Urinary bladder (tissue), 4 donors: ENCODE results near the gene ADGRB3. TPM values are rescaled to one million over a fixed set of nuclear protein-coding genes. Genes with fewer than 3 reads are reported as not detected.
"Not testable (repeated sequence)": the region's sequence is repeated elsewhere in the genome, so short reads cannot be mapped to it uniquely, and the experiment has no call there.

Experiments used
- DNase-seq: peaks from one replicate; pipeline ENCODE4 v3.0.0-alpha.2; 2015; ENCODE audit errors: extremely low spot score
- H3K27ac ChIP-seq: one replicate; pipeline ENCODE4 v1.5.1; 2013; ENCODE audit warnings: low read depth, mild to moderate bottlenecking, moderate library complexity
- H3K36me3 ChIP-seq: one replicate; pipeline ENCODE4 v1.6.1; 2013; ENCODE audit warnings: mild to moderate bottlenecking, moderate library complexity; ENCODE audit not compliant: insufficient read depth
- H3K4me1 ChIP-seq: one replicate; pipeline ENCODE4 v1.6.1; 2013; ENCODE audit warnings: mild to moderate bottlenecking, moderate library complexity; ENCODE audit not compliant: insufficient read depth
- H3K4me3 ChIP-seq: one replicate; pipeline ENCODE4 v1.5.1; 2013; ENCODE audit warnings: low read depth, low read length
- WGBS: extraction: QIAGEN DNeasy Blood & Tissue Kit; methylation state at CpG from one replicate; pipeline ENCODE4 v1.1.7; 2013; 5-methylcytosine and 5-hydroxymethylcytosine counted together
- polyA plus RNA-seq: library from polyadenylated mRNA; stranded (reverse); fragments of 200-250 nt; gene quantifications from one replicate; pipeline ENCODE4 v1.2.3, GENCODE V29; 2013
- total RNA-seq: library from RNA; depleted of rRNA; stranded (reverse); fragments of >200 nt; gene quantifications from one replicate; pipeline ENCODE4 v1.2.3, GENCODE V29; 2014
- donor health status: healthy with polysubstance abuse.
- donor health status: healthy.

The ADGRB3 gene
- total and polyA plus RNA-seq, 2 donors: 4.7 to 29.4 TPM

- WGBS: 63% methylated on average over 1 of the region's 1 CpG
- no peak overlapping the region for H3K27ac ChIP-seq
- no peaks in the 10 kb centered on the region for H3K4me1 ChIP-seq
- no peak for DNase-seq
- no peak overlapping the region for H3K4me3 ChIP-seq
- H3K36me3 ChIP-seq: no peaks in the 10 kb centered on the region
Observed at GRCh38 chr6:68743099-68743498, 108.0 kb downstream of the ADGRB3 start.

GRCh38 chr6:68744376-68744775, 109.3 kb downstream of the ADGRB3 start:
- not testable (repeated sequence) for H3K27ac ChIP-seq, H3K36me3 ChIP-seq, DNase-seq, H3K4me3 ChIP-seq, H3K4me1 ChIP-seq
- WGBS: 91% methylated on average over 1 of the region's 1 CpG

- no peak overlapping the region for H3K4me3 ChIP-seq
- no peaks in the 10 kb centered on the region for H3K36me3 ChIP-seq
- no peak for DNase-seq
- 99% methylated on average over 1 of the region's 1 CpG for WGBS
- no peak overlapping the region for H3K27ac ChIP-seq
- H3K4me1 ChIP-seq: no peaks in the 10 kb centered on the region
Observed at GRCh38 chr6:68746376-68746775, 111.3 kb downstream of the ADGRB3 start.

GRCh38 chr6:68747110-68747790, 112.2 kb downstream of the ADGRB3 start:
- WGBS: 97% methylated on average over 1 of the region's 1 CpG
- DNase-seq: no peak
- H3K4me1 ChIP-seq: no peaks in the 10 kb centered on the region
- no peak overlapping the region for H3K27ac ChIP-seq
- no peaks in the 10 kb centered on the region for H3K36me3 ChIP-seq
- no peak overlapping the region for H3K4me3 ChIP-seq

DNA sequence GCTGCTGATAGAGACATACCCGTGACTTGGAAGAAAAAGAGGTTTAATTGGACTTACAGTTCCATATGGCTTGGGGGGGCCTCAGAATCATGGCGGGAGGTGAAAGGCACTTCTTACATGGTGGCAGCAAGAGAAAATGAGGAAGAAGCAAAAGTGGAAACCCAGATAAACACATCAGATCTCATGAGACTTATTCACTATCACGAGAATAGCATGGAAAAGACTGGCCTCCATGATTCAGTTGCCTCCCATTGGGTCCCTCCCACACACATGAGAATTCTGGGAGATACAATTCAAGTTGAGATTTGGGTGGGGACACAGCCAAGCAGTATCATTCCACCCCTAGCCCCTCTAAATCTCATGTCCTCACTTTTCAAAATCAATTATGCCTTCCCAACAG, 112.8 kb downstream of the ADGRB3 start:
- WGBS: 98% methylated on average over 3 of the region's 3 CpGs
- not testable (repeated sequence) for DNase-seq, H3K4me1 ChIP-seq, H3K36me3 ChIP-seq, H3K27ac ChIP-seq, H3K4me3 ChIP-seq

- Histone ChIP-seq H3K4me3 (no peak overlapping the region), H3K27ac (no peak overlapping the region), H3K36me3 (no peaks in the 10 kb centered on the region), H3K4me1 (no peaks in the 10 kb centered on the region)
- no peak for DNase-seq
Observed at GRCh38 chr6:68754681-68755213, 119.7 kb downstream of the ADGRB3 start.

DNA sequence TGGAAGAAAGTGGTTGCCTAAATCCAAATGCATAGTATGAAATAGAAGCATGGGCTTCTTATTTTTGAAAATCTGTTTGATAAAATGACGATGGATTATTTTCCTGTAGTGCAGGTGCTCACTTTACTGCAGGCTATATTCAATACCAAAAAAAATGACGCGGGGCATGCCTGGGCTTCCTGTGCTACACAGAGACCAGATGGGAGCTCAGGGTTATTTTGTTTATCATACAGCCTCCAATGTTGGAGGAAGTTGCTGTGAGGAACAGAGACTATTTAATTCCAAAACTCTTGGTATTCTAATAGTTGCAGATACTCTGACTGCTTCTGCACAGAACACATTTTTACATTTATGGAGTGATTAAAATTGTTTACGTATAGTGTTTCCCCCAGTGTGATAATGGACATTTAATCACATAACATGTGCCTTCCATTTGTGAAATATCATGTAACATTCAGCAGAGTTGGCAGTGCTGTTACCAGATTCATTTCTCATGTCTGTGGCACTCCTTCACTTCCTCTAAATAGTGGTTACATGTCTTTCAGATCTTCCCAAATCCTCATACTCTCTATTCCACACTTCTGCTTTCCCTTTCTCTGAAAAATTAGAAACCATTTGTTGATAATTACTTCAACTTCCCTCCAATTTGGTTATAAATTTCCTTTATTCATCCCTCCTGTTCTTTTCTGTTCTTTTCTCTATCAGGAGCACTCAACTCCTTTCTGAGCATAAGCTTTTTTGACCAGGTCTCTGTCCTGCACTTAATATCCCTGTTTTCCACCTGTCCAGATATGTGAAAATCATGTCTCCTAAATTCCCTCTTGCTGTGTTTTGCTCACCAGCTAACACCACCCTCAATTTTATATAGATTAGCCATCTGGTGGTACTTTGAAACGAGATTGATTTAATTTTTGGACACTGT, 121.6 kb downstream of the ADGRB3 start:
- Histone ChIP-seq H3K4me1 (no peaks in the 10 kb centered on the region), H3K27ac (no peak overlapping the region), H3K36me3 (no peaks in the 10 kb centered on the region), H3K4me3 (no peak overlapping the region)
- WGBS: 49% methylated on average over 5 of the region's 5 CpGs
- DNase-seq: no peak

- H3K27ac ChIP-seq: no peak overlapping the region
Observed at GRCh38 chr6:68757821-68758220, 122.7 kb downstream of the ADGRB3 start.

DNA sequence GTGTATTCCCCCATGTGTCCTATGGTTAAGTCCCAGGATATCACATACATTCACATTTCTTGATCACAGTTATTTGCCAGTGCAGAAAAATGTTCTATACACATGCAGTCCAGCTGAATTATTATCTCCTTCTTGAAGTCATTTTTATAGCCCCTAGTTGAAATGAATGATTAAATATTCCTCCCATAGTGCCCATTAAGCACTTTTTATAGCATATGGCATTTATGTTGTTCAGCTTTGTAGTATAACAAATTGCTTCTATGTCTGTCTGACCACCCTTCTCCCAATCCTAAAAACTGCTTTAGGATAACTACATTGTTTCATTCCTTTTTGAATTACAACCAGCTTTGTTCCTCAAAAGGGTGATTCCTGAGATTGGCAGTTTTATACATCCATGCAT, 123.5 kb downstream of the ADGRB3 start:
- no peaks in the 10 kb centered on the region for H3K4me1 ChIP-seq
- H3K27ac ChIP-seq: no peak overlapping the region
- no peak overlapping the region for H3K4me3 ChIP-seq
- DNase-seq: no peak
- H3K36me3 ChIP-seq: no peaks in the 10 kb centered on the region

More at GRCh38 chr6:68757821-68758220, 122.7 kb downstream of the ADGRB3 start:
- 80% methylated on average over 1 of the region's 1 CpG for WGBS
- H3K4me3 ChIP-seq: no peak overlapping the region
- H3K36me3 ChIP-seq: no peaks in the 10 kb centered on the region
- no peaks in the 10 kb centered on the region for H3K4me1 ChIP-seq
- DNase-seq: no peak

DNA sequence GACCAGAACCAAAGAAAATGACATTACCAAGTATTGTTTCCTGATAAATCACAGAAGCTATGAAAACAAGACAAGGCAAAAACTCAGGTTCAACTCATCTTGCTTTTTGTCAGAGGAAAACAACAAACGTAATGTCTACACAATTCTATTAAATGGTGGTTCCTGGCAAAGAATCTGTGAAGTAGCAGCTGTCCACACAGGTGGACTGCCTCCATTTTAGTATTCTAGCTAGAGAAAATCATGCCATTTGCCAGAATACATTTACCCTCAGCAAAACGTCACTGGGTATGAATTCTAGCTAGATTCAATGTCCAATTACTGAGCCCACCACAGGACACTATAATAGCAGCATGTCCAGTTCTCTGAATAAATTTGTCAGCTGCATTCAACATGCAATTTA, 125.4 kb downstream of the ADGRB3 start:
- 60% methylated on average over 2 of the region's 2 CpGs for WGBS
- DNase-seq: no peak
- Histone ChIP-seq H3K27ac (no peak overlapping the region), H3K4me3 (no peak overlapping the region), H3K4me1 (no peaks in the 10 kb centered on the region), H3K36me3 (no peaks in the 10 kb centered on the region)

DNA sequence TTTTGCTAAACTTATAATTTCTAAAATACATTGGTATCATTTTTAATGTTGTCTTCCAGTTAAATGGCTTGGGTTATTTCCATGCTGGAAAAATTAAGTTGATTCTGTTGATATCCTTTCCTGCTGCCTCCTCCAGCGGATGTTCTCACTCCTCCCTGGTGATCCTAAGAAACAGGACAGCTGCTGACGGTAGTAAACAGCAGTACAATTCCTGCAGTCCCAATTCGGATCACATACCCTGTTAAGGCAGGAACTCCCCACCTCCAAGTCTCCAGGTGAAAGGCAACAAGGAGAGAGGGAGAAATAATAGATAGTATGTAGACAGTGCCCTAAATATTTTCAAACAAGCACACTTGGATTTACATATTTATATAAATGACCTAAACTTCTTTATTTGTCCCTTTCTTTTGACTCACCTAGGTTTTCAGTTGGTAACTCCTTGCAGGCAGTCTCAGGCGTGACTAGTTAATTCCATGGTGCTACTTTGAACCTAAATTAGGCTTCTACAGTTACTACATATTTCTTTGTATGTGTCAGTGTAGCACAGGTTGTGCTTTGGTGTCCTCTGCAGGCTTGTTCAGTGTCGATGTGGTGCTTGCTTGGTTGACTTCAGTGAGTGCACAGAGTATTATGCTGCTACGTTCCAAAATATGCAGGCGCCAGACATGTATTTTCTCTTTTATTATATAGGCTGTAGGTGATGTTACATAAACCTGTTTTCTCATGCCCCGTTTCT, 126.0 kb downstream of the ADGRB3 start:
- no peaks in the 10 kb centered on the region for H3K36me3 ChIP-seq
- no peak overlapping the region for H3K27ac ChIP-seq
- no peak overlapping the region for H3K4me3 ChIP-seq
- no peaks in the 10 kb centered on the region for H3K4me1 ChIP-seq
- DNase-seq: no peak
- 68% methylated on average over 8 of the region's 8 CpGs for WGBS

- Histone ChIP-seq H3K4me3 (no peak overlapping the region), H3K4me1 (no peaks in the 10 kb centered on the region), H3K36me3 (no peaks in the 10 kb centered on the region), H3K27ac (no peak overlapping the region)
- no peak for DNase-seq
- 90% methylated on average over 2 of the region's 2 CpGs for WGBS
Observed at GRCh38 chr6:68761985-68762384, 126.9 kb downstream of the ADGRB3 start.

DNA sequence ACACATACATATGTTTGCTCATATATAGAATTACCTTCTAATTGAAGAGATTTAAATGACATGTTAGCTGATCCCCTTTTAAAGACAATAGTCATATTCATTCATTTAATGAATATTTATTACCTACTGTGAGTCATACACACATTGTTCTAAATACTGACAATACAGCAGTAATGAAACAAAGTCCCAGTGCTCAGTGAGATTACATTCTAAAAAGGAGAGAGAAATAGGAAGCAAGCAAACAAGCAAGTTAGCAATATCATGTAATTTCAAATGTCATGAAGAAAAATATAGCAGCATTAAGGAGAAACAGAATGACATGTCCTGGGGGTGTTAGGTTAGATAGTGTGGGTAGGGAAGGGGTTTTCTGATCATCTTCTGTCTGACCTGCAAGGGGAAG, 136.3 kb downstream of the ADGRB3 start:
- Histone ChIP-seq H3K27ac (no peak overlapping the region), H3K36me3 (no peaks in the 10 kb centered on the region), H3K4me1 (no peaks in the 10 kb centered on the region), H3K4me3 (no peak overlapping the region)
- DNase-seq: no peak
